HepG2 (cell line): ENCODE results near the gene TGM5. TPM values are rescaled to one million over a fixed set of nuclear protein-coding genes. Genes with fewer than 3 reads are reported as not detected.

Experiments used
- ATAC-seq: fragments of 200-7000 bp; cut with Tn5 transposase; 3 replicates; pipeline ENCODE4 v1.9.1; 2020; ENCODE audit warnings: mild to moderate bottlenecking, moderate library complexity
- BruUV-seq: library from RNA; stranded (reverse); fragments of 400-500 nt; replicated peaks from 2 replicates; lab custom pipeline; 2021; lab: Mats Ljungman, UMichigan
- CTCF ChIA-PET: fragments of 300-600 bp; formaldehyde crosslinking; extraction: SDS; loops from one replicate; lab custom pipeline; 2021; ENCODE audit warnings: low total read pairs, inconsistent platforms, low intra/inter-chr PET ratio; lab: Yijun Ruan, JAX
- POLR2A ChIA-PET: fragments of 350-600 bp; sonication (Branson Sonifier 250); formaldehyde crosslinking; loops from one replicate; lab custom pipeline; 2020; ENCODE audit warnings: antibody characterized with exemption, inconsistent platforms; lab: Yijun Ruan, JAX
- DNase-seq: peaks from one replicate; pipeline ENCODE4 v3.0.0-alpha.2; 2015; ENCODE audit warnings: low spot score
- FAIRE-seq: peaks from 3 replicates; lab custom pipeline; 2011; peaks lifted over from hg19 to GRCh38; lab: Jason Lieb, UNC
- H2AFZ ChIP-seq: one replicate; pipeline ENCODE4 v1.6.1; 2011; ENCODE audit warnings: low read length, inconsistent platforms
- H3K27ac ChIP-seq: fragments of 300-600 bp; 3 replicates; pipeline ENCODE4 v1.8.0; 2011; ENCODE audit warnings: mixed run types, mild to moderate bottlenecking, mixed read lengths, low read length, inconsistent platforms; ENCODE audit not compliant: insufficient read depth; ENCODE audit errors: extremely low read length
- H3K27me3 ChIP-seq, 2 experiments: fragments of 200-600 bp in 1 of 2; 2 replicates in 1 of 2; 3 replicates in 1 of 2; pipeline versions ENCODE4 v1.6.0 to v1.8.0; 2011; ENCODE audit warnings: low read length in 2 of 2, mild to moderate bottlenecking in 2 of 2, moderate library complexity in 2 of 2, inconsistent platforms in 1 of 2; ENCODE audit not compliant: insufficient read depth in 2 of 2, control insufficient read depth in 1 of 2
- H3K36me3 ChIP-seq, 2 experiments: fragments of 200-600 bp in 1 of 2; replicated peaks in 1 of 2; 2 replicates in 1 of 2; 3 replicates in 1 of 2; pipeline versions ENCODE4 v1.5.1 to v1.8.0; 2011; ENCODE audit warnings: low read length in 2 of 2, inconsistent platforms in 1 of 2; ENCODE audit not compliant: insufficient read depth in 2 of 2, control insufficient read depth in 1 of 2
- H3K4me1 ChIP-seq: 2 replicates; pipeline ENCODE4 v1.5.1; 2012; ENCODE audit warnings: low read length, inconsistent platforms; ENCODE audit not compliant: insufficient read depth
- H3K4me2 ChIP-seq: 2 replicates; pipeline ENCODE4 v1.6.0; 2011; ENCODE audit warnings: low read depth, low read length, inconsistent platforms
- H3K4me3 ChIP-seq, 3 experiments: fragments of 200-600 bp in 1 of 3; sonication (generic), shearing (Covaris generic) in 1 of 3; replicated peaks in 1 of 3; 2 replicates each; pipeline ENCODE4 v1.5.1; 2011 to 2016; ENCODE audit warnings: low read length in 3 of 3, inconsistent platforms in 2 of 3, low read depth in 2 of 3, mild to moderate bottlenecking in 2 of 3, control low read depth in 1 of 3, mixed read lengths in 1 of 3; ENCODE audit not compliant: insufficient read depth in 1 of 3
- H3K79me2 ChIP-seq: one replicate; pipeline ENCODE4 v1.6.1; 2011; ENCODE audit warnings: low read length, inconsistent platforms; ENCODE audit not compliant: insufficient read depth
- H3K9ac ChIP-seq: 2 replicates; pipeline ENCODE4 v1.6.0; 2011; ENCODE audit warnings: mild to moderate bottlenecking, low read depth, low read length, inconsistent platforms; ENCODE audit not compliant: insufficient read depth
- H3K9me3 ChIP-seq: 2 replicates; pipeline ENCODE4 v1.5.1; 2012; ENCODE audit warnings: mild to moderate bottlenecking, low read length
- H4K20me1 ChIP-seq: 2 replicates; pipeline ENCODE4 v1.6.0; 2011; ENCODE audit warnings: inconsistent platforms, mild to moderate bottlenecking, low read length, moderate library complexity; ENCODE audit not compliant: insufficient read depth
- MAFK ChIP-seq, 2 experiments: IDR thresholded peaks in 1 of 2; conservative IDR thresholded peaks in 1 of 2; 2 replicates each; pipeline ENCODE4 v1.6.1; 2011; ENCODE audit warnings: improper control_type of control experiment in 2 of 2, low read length in 2 of 2
- WGBS: methylation state at CpG from one replicate; pipeline ENCODE4 v1.1.6; 2017; ENCODE audit warnings: low lambda C conversion rate; 5-methylcytosine and 5-hydroxymethylcytosine counted together
- in situ Hi-C: cut with HindIII; loops from 2 replicates; pipeline ENCODE4 v1.10.0; 2017; ENCODE audit warnings: low pct_unique_long_range_greater_than_20kb; ENCODE audit not compliant: extremely low pct_ligation_motif_present
- intact Hi-C: fragments of 100-400 bp; cut with micrococcal nuclease; formaldehyde crosslinking; loops from one replicate; pipeline ENCODE4 v1.10.0; 2022; ENCODE audit not compliant: unreplicated experiment
- polyA plus RNA-seq, 8 experiments: library from polyadenylated mRNA; depleted of rRNA in 3 of 8; stranded (reverse) in 7 of 8; unstranded in 1 of 8; fragments of >200 nt; fragmentation: Illumina TruSeq in 4 of 8; extraction: Trizol in 4 of 8; gene quantifications; 2 replicates each; pipeline versions ENCODE4 v1.2.1 to v1.2.3, GENCODE V29; 2011 to 2016; ENCODE audit warnings: low read depth in 4 of 8, missing spikeins in 1 of 8, mixed read lengths in 1 of 8; ENCODE audit not compliant: insufficient read depth in 1 of 8
- total RNA-seq, 5 experiments: library from RNA; depleted of rRNA; stranded (reverse); fragments of >200 nt; fragmentation: Illumina TruSeq; extraction: Trizol; gene quantifications; 2 replicates each; pipeline ENCODE4 v1.2.3, GENCODE V29; 2016; ENCODE audit warnings: low read depth in 1 of 5
- TF ChIP-seq, protein P1 (sequence below): fragments of 450-650 bp; IDR thresholded peaks from 2 replicates; pipeline ENCODE4 v1.6.1; 2016
- TF ChIP-seq, protein P2 (sequence below): sonication (generic); formaldehyde crosslinking; IDR thresholded peaks from 2 replicates; pipeline ENCODE4 v1.4.0; 2020; ENCODE audit warnings: mild to moderate bottlenecking, low read depth, missing genetic modification reagents

TGM5 gene
- total and polyA plus RNA-seq, 2 of the 13 experiments (the other 11 are each of a cell fraction or from before 2014, with no cell fraction given): 0.18 to 0.65 TPM

- H3K36me3 ChIP-seq: peaks cover 6 to 21% of the 10 kb centered on the region in 2 experiments; a peak in 4 of 5 replicates
- TF ChIP-seq MAFK (conservative IDR thresholded peaks at IDR 0.05 in 1 of 2, IDR thresholded peaks at IDR 0.05 in 1 of 2; ENCODE audit: low read length in 2 of 2): no peak
- TF ChIP-seq, protein P1, sequence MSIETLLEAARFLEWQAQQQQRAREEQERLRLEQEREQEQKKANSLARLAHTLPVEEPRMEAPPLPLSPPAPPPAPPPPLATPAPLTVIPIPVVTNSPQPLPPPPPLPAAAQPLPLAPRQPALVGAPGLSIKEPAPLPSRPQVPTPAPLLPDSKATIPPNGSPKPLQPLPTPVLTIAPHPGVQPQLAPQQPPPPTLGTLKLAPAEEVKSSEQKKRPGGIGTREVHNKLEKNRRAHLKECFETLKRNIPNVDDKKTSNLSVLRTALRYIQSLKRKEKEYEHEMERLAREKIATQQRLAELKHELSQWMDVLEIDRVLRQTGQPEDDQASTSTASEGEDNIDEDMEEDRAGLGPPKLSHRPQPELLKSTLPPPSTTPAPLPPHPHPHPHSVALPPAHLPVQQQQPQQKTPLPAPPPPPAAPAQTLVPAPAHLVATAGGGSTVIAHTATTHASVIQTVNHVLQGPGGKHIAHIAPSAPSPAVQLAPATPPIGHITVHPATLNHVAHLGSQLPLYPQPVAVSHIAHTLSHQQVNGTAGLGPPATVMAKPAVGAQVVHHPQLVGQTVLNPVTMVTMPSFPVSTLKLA: peak; percentile 69
- TF ChIP-seq, protein P2, sequence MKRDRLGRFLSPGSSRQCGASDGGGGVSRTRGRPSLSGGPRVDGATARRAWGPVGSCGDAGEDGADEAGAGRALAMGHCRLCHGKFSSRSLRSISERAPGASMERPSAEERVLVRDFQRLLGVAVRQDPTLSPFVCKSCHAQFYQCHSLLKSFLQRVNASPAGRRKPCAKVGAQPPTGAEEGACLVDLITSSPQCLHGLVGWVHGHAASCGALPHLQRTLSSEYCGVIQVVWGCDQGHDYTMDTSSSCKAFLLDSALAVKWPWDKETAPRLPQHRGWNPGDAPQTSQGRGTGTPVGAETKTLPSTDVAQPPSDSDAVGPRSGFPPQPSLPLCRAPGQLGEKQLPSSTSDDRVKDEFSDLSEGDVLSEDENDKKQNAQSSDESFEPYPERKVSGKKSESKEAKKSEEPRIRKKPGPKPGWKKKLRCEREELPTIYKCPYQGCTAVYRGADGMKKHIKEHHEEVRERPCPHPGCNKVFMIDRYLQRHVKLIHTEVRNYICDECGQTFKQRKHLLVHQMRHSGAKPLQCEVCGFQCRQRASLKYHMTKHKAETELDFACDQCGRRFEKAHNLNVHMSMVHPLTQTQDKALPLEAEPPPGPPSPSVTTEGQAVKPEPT: no peak
- TF ChIP-seq, all 625 proteins: peak for 1
- DNase-seq (no peak), FAIRE-seq (no peak), ATAC-seq (no peak)
- Histone ChIP-seq H3K4me1 (no peaks in the 10 kb centered on the region), H3K4me3 (no peak overlapping the region), H3K4me2 (no peak overlapping the region), H3K79me2 (no peaks in the 10 kb centered on the region), H4K20me1 (no peaks in the 10 kb centered on the region), H3K27me3 (peaks cover 0 to 7% of the 10 kb centered on the region in 2 experiments; a peak in 1 of 5 replicates), H3K9me3 (no peaks in the 10 kb centered on the region), H3K9ac (no peak overlapping the region), H3K27ac (no peak overlapping the region), H2AFZ (no peak overlapping the region)
- intact Hi-C loops (no loop called here), in situ Hi-C loops (no loop called here)
- no TSS peak for BruUV-seq
- POLR2A ChIA-PET: no interaction called here
- 89% methylated on average over 10 of the region's 10 CpGs for whole genome bisulfite sequencing
- CTCF ChIA-PET: no interaction called here
Observed at GRCh38 chr15:43196760-43197548, 69.8 kb downstream of the TGM5 start.
